Measurements from ENCODE around the gene CDKL4.
"Not testable (repeated sequence)": the region's sequence is repeated elsewhere in the genome, so short reads cannot be mapped to it uniquely, and the experiment has no call there.

Gene CDKL4

GRCh38 chr2:39243469-39244123 is at the start of gene CDKL4:
TSS of gene CDKL4 (minus strand) at chr2:39243970.
- DNase-seq (ENCODE audit: low read depth in 2 of 2): peak in 1 of 2 donors; percentile 43

- no peak for DNase-seq (ENCODE audit: low read depth in 2 of 2)
These were observed 46.7 kb upstream of the CDKL4 start for GRCh38 chr2:39290433-39290832.

GRCh38 chr2:39289609-39290008 is 45.8 kb upstream of the CDKL4 start:
- no peak for DNase-seq (ENCODE audit: low read depth in 2 of 2)

DNA sequence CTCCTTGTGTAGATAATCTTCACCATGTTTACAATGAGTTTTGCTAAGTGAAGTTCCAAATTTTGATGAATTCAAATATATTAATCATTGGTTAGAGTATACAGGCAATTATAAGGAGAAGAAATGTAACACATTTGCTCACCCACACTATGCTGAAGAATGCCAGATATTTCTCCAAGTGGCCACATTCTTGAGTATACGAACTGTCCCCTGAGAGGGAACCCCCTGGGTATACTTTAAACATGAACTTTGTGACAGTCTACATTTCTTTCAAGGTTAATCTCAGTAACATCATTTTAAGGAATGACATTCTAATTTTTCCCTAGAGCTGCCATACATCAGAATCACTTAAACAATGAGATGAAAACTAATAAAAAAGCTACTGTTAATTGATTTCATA is 39.8 kb upstream of the CDKL4 start:
- no peak for DNase-seq (ENCODE audit: low read depth in 2 of 2)

DNA sequence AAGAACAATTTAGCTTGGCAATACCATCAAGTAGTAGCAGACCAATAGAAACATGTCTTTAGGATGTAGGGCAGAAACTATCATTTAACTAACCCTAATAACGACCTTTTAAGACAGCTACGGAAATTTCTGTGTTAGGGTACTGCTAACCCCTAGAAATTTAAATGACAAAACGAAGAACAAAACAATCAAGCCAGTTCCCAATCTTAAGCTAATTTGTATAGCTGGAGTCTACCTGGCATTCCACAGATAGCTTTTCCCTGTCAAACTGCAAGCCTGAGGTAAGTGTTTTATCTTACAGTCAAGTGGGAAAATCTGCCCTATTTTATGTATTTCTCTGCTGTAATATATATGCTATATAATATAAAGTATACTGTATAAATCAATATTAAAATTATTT is 37.6 kb upstream of the CDKL4 start:
- DNase-seq (ENCODE audit: low read depth in 2 of 2): no peak

DNA sequence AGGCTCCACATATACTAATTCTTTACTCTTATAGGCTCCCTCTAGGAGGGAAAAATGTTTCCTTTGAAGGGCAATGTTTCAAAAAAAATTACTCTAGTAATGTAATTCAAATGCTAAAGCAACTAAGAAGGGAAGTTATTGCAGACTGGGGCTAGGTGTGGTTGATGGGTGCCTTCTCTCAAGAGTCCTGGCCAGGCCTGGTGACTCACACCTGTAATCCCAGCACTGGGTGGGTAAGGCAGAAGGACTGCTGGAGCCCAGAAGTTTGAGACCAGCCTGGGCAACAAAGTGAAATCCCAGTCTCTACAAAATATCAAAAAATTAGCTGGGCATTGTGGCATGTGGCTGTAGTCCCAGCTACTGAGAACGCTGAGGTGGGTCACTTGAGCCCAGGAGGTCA is 31.2 kb upstream of the CDKL4 start:
- no peak for DNase-seq (ENCODE audit: low read depth in 2 of 2)

GRCh38 chr2:39269941-39270340 is 26.2 kb upstream of the CDKL4 start:
- no peak for DNase-seq (ENCODE audit: low read depth in 2 of 2)

- no peak for DNase-seq (ENCODE audit: low read depth in 2 of 2)
These were observed 23.2 kb upstream of the CDKL4 start for GRCh38 chr2:39266916-39267434.

DNA sequence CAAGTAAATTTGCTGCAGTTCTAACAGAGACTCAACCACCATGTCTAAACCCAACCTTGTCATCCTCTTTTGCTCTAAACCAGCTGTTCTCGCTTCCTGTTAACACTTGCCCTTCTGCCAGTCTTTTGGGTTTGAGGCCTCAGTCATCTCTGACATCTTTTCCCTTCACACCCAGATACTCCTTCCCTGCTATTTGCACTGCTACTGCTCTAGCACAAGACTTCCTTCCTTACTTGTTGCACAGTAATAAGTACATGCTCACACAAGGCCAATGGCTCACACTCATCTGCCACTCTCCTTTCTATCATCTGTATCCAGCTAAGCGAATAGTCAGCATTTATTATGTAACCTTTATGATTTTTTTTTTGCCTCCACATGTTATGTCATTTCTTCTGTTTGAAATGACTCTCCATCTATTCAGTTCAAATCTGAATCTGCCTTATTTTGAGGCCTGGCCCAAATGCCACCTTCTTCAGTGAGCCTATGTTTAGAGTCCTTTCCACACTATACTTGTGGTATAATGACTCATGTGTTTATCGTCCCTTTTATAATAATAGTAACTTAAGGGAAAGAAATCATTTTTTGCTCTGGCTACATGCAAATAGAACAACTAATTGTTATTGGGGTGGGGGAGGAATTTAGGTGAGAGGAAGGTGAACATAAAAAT is 22.5 kb upstream of the CDKL4 start:
- no peak for DNase-seq (ENCODE audit: low read depth in 2 of 2)

- DNase-seq (ENCODE audit: low read depth in 2 of 2): no peak
These were observed 21.5 kb upstream of the CDKL4 start for GRCh38 chr2:39265315-39265714.

DNA sequence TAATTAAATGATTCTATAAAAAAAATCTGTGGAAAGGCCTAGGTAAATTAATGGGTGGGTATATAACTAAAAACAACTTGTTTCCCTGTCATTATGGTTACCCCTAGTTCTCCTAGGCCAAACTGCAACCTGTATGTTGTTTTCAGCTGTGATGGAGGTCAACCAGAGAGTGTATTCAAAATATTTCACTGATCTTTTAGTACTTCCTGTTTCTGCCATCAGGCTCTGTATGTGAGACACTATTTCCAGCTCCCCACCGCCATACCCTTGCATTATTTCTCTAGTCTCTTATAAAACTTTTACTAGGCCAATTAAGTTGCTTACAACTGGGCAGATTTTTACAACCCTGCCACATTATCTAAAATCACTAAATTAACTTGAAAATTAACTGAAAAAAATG is 21.0 kb upstream of the CDKL4 start:
- DNase-seq (ENCODE audit: low read depth in 2 of 2): no peak

DNA sequence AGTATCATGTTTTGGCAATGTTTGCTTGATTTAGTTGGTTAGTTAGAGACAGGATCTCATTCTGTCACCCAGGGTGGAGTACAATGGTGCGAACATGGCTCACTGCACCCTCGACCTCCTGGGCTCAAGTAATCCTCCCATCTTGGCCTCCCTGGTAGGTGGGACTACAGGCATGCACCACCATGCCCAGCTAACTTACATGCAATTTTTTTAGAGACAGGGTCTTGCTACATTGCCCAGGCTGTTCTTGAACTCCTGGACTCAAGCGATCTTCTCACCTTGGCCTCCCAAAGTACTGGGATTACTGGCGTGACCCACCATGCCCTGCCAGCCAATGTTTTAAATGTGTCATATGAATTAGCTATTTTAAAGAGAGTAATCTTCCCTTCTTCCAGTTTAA is 16.3 kb upstream of the CDKL4 start:
- DNase-seq (ENCODE audit: low read depth in 2 of 2): no peak

- no peak for DNase-seq (ENCODE audit: low read depth in 2 of 2)
These were observed 12.3 kb upstream of the CDKL4 start for GRCh38 chr2:39256040-39256439.

DNA sequence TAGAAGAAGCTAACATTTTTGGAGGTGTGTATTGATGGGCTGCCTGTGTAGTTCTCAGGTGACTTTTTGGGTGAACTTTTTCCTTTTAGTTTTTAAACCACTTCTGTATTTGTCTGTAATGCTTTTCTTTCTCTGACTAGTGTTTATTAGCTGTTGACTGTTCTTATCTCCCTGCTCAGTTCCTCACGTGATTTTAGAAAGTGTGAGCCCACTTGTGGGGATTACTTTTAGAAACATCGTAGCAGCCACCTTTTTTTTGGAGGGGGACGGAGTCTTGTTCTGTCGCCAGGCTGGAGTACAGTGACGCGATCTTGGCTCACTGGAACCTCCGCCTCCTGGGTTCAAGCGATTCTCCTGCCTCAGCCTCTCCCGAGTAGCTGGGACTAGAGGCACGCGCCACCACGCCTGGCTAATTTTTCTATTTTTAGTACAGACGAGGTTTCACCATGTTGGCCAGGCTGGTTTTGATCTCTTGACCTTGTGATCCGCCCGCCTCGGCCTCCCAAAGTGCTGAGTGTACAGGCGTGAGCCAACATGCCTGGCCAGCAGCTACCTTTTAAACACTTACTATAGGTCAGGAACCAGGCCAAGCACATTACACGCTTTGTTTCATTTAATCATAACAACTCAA is 9.2 kb upstream of the CDKL4 start:
- no peak for DNase-seq (ENCODE audit: low read depth in 2 of 2)

DNA sequence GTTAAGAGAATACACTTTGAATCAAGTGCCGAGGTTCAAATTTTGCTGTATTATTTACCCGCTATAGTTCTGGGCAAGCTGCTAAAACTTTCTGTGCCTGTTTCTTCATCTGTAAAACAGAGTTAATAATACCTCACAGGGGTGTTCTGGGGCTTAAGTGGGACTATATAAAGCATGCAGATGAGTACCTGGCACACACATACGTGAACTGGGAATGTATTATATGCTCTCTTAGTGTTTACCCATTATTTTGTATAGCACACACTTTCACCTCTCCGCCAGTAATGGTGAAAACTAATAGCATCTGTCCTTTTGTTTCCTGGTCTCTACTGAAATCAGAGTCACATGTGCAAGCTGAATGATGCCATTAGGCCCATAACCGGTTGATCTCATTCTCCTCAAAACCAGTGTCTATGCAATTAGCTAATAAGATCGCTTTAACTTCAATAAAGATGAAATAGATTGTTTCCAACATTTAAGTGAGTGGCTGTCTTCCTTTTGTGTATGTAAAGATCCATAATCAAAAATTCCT is 3.8 kb upstream of the CDKL4 start:
- DNase-seq (ENCODE audit: low read depth in 2 of 2): no peak

GRCh38 chr2:39246382-39246980 is 2.7 kb upstream of the CDKL4 start:
- no peak for DNase-seq (ENCODE audit: low read depth in 2 of 2)

GRCh38 chr2:39244963-39245625 is 1.3 kb upstream of the CDKL4 start:
- not testable (repeated sequence) for DNase-seq (ENCODE audit: low read depth in 2 of 2)

DNA sequence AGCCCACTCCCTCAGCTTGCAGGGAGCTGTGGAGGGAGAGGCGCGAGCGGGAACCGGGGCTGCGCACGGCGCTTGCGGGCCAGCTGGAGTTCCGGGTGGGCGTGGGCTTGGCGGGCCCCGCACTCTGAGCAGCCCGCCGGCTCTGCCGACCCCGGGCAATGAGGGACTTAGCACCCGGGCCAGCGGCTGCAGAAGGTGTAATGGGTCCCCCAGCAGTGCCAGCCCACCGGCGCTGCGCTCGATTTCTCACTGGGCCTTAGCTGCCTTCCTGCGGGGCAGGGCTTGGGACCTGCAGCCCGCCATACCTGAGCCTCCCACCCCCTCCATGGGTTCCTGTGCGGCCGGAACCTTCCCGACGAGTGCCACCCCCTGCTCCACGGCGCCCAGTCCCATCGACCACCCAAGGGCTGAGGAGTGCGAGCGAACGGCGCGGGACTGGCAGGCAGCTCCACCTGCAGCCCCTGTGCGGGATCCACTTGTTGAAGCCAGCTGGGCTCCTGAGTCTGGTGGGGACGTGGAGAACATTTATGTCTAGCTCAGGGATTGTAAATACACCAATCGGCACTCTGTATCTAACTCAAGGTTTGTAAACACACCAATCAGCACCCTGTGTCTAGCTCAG is 582 bp upstream of the CDKL4 start:
- not testable (repeated sequence) for DNase-seq (ENCODE audit: low read depth in 2 of 2)

- no peak for DNase-seq (ENCODE audit: low read depth in 2 of 2)
These were observed 2.2 kb downstream of the CDKL4 start for GRCh38 chr2:39241588-39241987.

GRCh38 chr2:39240758-39241157 is 3.0 kb downstream of the CDKL4 start:
- no peak for DNase-seq (ENCODE audit: low read depth in 2 of 2)

- no peak for DNase-seq (ENCODE audit: low read depth in 2 of 2)
These were observed 9.0 kb downstream of the CDKL4 start for GRCh38 chr2:39234754-39235153.
